ENCODE results near the gene CPNE2.

Gene CPNE2

GRCh38 chr16:57128771-57129389 lies 36.5 kb downstream of the CPNE2 start:
- intact Hi-C loops (cut with DNase I; ENCODE audit: low total_unique reads) = no loop called here
- Histone ChIP-seq H3K27me3 (no peaks in the 10 kb centered on the region), H3K36me3 (peaks cover 11 to 53% (median 21%) of the 10 kb centered on the region in 3 donors), H3K4me1 (no peaks in the 10 kb centered on the region), H3K27ac (no peak overlapping the region), H3K9me3 (no peaks in the 10 kb centered on the region), H3K4me3 (no peak overlapping the region)
- no peak for TF ChIP-seq CTCF (IDR thresholded peaks at IDR 0.05)
- DNase-seq = no peak

- H3K4me1 ChIP-seq = no peaks in the 10 kb centered on the region
- no peaks in the 10 kb centered on the region for H3K9me3 ChIP-seq
- H3K36me3 ChIP-seq = peaks cover 6 to 50% (median 27%) of the 10 kb centered on the region in 3 donors
- TF ChIP-seq CTCF (IDR thresholded peaks at IDR 0.05) = no peak
- H3K27me3 ChIP-seq = no peaks in the 10 kb centered on the region
- no peak overlapping the region for H3K4me3 ChIP-seq
- intact Hi-C loops (cut with DNase I; ENCODE audit: low total_unique reads) = no loop called here
- no peak overlapping the region for H3K27ac ChIP-seq
- no peak for DNase-seq
Observed at GRCh38 chr16:57130950-57131321, 38.6 kb downstream of the CPNE2 start.

- TF ChIP-seq CTCF (IDR thresholded peaks at IDR 0.05) = no peak
- H3K4me1 ChIP-seq = no peaks in the 10 kb centered on the region
- H3K27ac ChIP-seq = no peak overlapping the region
- H3K4me3 ChIP-seq = no peak overlapping the region
- intact Hi-C loops (cut with DNase I; ENCODE audit: low total_unique reads) = no loop called here
- no peak for DNase-seq
- H3K9me3 ChIP-seq = no peaks in the 10 kb centered on the region
- peaks cover 3 to 49% (median 22%) of the 10 kb centered on the region in 3 donors for H3K36me3 ChIP-seq
- no peaks in the 10 kb centered on the region for H3K27me3 ChIP-seq
Observed at GRCh38 chr16:57131351-57131970, 39.1 kb downstream of the CPNE2 start.

- no peak for DNase-seq
- Histone ChIP-seq H3K27me3 (no peaks in the 10 kb centered on the region), H3K4me3 (no peak overlapping the region), H3K9me3 (no peaks in the 10 kb centered on the region), H3K4me1 (no peaks in the 10 kb centered on the region), H3K27ac (no peak overlapping the region), H3K36me3 (peaks cover 0 to 48% (median 15%) of the 10 kb centered on the region in 3 donors)
- TF ChIP-seq CTCF (IDR thresholded peaks at IDR 0.05) = no peak
- intact Hi-C loops (cut with DNase I; ENCODE audit: low total_unique reads) = no loop called here
Observed at GRCh38 chr16:57132470-57132869, 40.1 kb downstream of the CPNE2 start.

- no peak for TF ChIP-seq CTCF (IDR thresholded peaks at IDR 0.05)
- no peaks in the 10 kb centered on the region for H3K27me3 ChIP-seq
- intact Hi-C loops (cut with DNase I; ENCODE audit: low total_unique reads) = no loop called here
- H3K27ac ChIP-seq = no peak overlapping the region
- H3K9me3 ChIP-seq = no peaks in the 10 kb centered on the region
- no peak for DNase-seq
- H3K4me1 ChIP-seq = no peaks in the 10 kb centered on the region
- H3K36me3 ChIP-seq = peaks cover 0 to 47% (median 10%) of the 10 kb centered on the region in 3 donors
- H3K4me3 ChIP-seq = no peak overlapping the region
Observed at GRCh38 chr16:57133031-57133430, 40.6 kb downstream of the CPNE2 start.

Measured in tibial artery (tissue), 4 donors.